ENCODE data around the gene VPS45. TPM values are rescaled to one million over a fixed set of nuclear protein-coding genes. Genes with fewer than 3 reads are reported as not detected.

The VPS45 gene
- total and polyA plus RNA-seq, 2 of the 8 experiments (the other 6 are each of a cell fraction or from before 2014, with no cell fraction given) = 19.1 to 27.6 TPM

GRCh38 chr1:150089846-150090520 lies 22.4 kb downstream of the VPS45 start (continued):
- no peak for TF ChIP-seq BACH1 (IDR thresholded peaks at IDR 0.05; ENCODE audit: low read length)
- TF ChIP-seq TCF12 (IDR thresholded peaks at IDR 0.05; ENCODE audit: low read depth, low read length) = no peak
- no peak for TF ChIP-seq TAF7 (optimal IDR thresholded peaks at IDR 0.05; ENCODE audit: borderline replicate concordance, low read depth, low read length)

Data from H1 (cell line).